GM18520 (cell line): ENCODE results near the gene SPECC1.
"Not testable (repeated sequence)": the region's sequence is repeated elsewhere in the genome, so short reads cannot be mapped to it uniquely, and the experiment has no call there.

Experiments
- ATAC-seq: cut with Tn5 transposase; IDR thresholded peaks from one replicate; pipeline ENCODE4 v1.9.1; 2021; ENCODE audit not compliant: unreplicated experiment

The SPECC1 gene

DNA sequence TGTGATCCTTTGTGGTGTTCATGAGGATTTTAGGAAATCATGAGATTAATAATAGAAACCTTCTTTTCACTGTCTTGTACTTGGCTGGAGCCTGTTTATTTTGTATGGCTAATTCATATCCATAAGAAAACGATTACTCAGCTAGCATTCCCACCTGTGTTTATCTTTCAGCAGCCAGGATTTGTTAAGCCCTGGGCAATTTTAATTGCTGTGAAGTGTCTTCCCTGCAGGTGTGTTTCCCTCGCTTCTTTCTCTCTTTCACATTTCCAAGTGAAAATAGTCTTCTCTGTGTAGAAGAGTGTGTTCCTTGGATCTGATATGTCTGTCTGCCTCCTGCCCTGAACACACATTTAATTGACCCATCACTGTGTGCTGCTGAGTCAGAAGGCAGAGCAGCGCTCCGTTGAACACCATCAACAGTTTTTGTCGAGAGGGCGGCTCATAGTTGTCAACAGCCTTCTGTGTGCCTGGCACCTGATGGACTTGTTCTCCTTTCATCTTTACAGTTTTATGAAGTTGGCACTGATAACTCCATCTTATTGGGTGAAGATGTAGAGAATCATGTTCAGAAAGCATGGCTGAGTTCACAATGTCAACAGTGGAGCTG lies 83.2 kb downstream of the SPECC1 start:
- no peak for ATAC-seq

DNA sequence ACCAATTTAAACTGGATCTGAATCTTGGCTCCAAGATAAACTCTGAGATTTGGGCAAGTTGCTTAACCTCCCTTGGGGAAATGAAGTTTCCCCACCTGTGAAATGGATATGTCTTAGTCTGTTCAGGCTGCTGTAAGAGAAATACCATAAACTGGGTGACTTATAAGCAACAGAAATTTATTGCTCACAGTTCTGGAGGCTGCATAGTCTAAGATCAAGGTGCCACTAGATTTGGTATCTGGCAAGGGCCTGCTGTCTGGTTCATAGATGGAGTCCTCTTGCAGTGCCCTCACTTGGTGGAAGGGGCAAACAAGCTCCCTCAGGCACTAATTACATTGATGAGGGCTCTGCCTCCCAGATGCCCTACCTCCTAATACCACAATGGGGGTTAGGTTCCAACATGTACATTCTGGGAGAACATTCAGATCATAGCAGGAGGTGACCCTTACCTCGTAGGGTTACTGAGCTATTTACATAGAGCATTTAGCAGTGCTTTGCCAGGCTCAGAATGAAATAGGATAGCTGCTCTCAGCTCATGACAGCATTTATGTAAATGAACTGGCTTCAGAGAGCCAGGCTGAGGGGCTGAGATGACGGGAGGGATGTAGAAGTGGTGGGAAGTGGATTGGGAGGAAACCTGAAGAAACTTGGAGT lies 83.9 kb downstream of the SPECC1 start:
- ATAC-seq, result no peak

DNA sequence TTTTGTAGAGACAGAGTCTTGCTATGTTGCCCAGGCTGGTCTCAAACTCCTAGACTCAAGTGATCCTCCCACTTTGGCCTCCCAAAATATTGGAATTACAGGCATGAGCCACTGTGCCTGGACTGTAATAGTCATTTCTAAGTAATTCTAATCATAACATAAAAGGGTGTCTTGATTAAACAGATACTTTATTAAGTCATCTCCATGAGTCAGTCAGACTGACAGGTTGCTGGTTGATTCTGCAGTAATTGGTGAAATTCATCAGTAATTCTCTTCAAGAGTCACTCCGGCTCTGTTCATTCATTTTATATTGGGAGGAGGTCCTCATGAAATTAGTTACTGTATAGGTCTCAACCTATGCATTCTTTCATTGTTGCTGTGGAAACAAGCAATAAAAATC lies 85.6 kb downstream of the SPECC1 start:
- ATAC-seq, result no peak

DNA sequence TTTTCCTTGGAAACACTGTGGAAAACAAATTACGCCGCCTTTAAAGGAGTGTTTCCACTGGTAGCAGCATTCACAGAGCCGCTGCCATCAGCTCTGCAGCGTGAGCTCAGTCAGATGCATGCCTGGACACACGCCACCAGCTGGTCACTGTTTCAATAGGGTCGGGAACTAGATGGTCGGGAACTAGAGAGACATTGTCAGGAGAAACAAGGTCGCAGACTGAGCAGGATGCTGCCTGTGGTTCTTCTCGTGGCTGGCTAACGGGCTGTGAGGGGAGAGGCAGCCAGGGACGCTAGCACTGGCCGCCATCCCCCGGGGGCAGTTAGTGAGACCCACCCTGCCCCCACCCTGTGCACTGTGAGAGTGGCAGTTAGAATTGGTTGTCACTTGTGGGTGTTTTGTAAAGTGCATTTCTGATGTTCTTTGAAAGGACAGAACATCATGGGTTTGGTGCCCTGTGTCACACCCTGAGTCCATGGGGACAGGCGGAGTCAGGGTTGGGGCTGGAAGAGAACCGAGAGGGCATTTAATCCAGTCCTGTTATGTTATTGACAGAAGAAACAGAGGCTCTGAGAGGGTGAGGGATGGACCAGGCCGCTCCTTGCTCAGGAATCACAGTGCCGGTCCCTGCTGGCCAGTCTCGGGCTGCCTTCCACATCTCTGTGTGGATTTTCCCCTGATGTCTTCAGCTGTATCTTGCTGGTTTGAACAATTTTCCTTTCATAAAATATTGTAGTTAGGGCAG lies 86.3 kb downstream of the SPECC1 start:
- ATAC-seq, result no peak

DNA sequence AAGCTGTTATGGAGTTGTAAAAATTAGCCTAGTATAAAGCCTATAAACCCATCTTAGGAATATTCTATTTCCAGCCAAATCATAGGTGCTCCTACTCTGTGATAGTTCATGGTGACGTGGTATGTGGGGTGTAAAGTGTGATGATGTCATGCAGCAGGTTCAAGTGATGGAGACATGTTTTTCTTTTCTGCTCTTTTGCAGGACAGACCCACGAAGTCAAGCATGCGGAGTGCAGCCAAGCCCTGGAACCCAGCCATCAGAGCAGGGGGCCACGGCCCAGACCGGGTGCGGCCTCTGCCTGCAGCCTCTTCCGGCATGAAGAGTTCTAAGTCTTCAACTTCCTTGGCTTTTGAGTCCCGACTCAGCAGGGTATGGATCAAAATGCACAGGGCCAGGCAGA lies 87.3 kb downstream of the SPECC1 start:
- no peak for ATAC-seq

DNA sequence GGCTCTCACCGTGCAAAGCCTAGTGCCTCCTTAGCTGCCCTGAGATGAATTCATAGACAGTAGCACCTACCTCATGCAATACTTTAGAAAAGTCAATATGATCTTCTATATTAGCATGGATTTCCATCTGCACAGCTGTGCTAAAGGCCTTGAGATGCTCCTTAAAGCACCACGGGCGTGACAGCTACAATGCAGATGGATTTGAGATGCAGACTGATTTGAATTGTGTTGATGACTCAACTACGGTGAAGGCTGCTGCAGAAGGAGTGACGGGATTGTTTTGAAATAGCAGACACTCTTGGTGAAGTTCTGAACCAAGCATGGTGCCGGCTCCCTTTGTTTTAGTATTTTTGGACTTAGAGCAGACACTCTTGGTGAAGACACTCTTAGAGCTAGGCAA lies 88.2 kb downstream of the SPECC1 start:
- no peak for ATAC-seq

DNA sequence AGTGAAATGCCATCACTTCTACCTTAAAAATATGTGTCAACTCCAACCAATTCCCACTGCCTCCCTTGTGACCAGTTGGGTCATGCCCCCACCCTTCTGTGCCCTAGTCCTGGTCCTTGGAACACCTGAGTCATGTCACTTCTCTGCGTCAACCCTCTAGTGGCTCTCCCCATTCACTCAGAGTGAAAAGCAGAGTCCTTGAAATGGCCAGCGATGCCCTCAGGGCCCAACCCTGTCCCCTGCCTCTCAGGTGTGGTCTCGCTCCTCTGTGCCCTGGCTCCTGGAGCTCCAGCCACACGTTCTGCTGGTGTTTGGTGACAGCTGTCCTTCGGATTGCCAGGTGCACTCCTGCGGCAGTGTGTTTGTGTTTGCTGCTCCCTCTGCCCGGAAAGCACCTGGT lies 89.2 kb downstream of the SPECC1 start:
- ATAC-seq, result no peak

DNA sequence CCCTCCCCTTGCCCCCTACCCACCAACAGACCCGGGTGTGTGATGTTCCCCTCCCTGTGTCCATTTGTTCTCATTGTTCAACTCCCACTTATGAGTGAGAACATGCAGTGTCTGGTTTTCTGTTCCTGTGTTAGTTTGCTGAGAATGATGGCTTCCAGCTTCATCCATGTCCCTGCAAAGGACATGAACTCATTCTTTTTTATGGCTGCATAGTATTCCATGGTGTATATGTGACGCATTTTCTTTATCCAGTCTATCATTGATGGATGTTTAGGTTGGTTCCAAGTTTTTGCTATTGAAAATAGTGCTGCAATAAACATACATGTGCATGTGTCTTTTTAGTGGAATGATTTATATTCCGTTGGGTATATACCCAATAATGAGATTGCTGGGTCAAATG lies 91.6 kb downstream of the SPECC1 start:
- not testable (repeated sequence) for ATAC-seq

DNA sequence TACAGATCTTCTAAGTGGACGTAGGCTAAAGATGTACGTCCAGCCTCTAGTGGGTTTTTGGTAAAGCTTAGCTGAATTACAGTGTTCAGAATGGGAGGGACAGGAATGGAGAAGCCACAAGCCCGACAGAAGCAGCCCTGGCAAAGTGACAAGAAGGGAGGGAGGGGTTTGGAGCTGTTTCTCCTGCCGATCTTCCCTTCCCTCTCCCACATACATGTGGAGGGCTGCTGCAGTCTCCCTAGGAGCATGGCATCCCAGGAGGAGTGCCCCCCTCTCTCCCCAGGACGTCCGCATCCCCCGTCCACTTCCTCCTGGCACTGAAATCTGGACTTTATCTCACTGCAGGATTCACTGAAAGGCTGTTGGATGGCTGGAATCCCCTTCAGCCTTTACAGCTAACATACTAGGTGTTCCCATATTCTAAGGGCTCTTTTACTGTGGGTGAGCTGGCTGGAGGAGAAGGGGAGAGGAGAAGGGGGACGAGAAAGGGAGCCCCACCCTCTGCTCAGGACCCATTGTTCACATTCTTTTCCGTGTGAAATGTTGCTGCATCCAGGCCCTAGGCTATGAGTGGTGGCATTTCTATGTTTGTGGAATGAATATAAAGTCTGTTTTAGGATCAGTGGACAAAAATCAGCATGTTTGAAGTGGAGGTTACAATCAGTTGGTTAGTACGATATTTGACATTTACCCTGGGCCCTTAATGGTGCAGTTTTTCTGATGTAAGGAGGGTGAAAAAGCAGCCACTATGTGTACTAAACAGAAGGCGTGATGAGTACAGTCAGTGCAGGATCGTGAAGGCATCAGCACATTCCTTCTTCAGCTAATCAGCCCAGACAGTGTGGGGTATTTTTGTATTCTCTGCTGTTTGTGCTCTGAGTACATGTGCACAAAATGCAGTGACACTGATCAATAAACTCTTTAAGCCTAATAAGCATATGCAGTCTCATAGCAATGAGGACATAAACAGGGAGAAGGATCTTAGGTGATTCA lies 94.6 kb downstream of the SPECC1 start:
- ATAC-seq, result no peak

DNA sequence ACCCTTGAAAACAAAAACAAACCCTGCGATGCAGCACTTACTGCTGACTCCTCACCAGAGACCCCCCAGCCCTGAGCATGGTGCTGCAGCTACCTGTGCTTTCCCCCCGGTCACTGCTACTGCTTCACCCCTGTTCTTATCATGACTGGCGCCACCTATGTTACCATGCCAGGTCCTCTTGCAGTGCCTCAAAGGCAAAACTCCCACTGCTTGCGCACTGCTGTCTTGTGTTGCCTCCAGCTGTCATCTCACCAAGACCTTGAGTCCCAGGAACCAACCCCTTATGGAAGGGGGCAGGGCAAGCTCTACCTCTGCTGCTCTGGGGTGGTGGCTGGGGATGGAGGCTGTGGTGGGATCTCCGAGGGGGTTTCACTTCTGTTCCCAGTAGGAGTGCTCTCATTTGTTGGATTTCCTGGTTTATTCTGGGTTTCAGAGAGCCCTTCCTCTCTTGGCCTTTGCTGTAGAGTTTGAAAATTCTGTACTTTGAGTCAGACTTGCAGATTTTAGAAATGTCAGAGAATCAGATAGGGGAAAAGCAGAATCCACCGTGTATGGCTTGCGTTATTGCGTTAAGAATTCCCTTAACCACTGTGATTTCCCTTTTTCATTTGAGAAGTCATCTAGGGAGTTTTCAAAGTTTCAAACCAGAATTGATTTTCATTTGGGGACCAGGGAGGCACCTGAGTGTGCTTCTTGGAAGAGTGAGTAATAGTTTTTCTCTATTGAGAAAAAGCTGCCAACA lies 96.6 kb downstream of the SPECC1 start:
- ATAC-seq, result no peak

DNA sequence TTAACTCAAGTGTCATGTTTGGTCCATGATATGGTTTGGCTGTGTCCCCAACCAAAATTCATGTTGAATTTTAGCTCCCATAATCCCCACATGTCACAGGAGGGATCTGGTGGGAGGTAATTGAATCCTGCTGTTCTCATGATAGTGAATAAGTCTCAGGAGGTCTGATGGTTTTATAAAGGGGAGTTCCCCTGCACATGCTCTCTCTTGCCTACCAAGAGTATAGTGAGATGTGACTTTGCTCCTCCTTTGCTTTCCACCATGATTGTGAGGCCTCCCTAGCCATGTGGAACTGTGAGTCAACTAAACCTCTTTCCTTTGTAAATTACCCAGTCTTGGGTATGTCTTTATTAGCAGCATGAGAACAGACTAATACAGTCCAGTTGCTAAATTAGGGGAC lies 97.3 kb downstream of the SPECC1 start:
- not testable (repeated sequence) for ATAC-seq

DNA sequence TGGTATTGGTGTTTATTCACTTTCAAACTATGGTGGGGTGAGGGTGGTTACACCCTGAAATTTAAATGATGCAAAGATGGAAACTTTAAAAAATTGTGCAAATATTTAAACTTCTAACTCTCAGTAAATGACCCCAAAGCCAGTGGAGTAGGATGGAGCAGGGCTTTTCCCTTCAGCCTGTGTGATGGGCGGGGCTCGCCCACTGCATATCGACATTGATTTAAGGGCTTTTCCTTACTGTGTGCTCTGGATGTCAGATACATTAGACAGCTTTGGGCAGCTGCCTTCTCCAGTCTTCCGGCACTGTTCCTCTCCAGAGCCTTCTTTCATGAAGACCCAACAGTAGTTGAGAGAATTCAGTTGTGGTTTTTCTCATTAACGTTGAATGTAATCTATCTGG lies 99.9 kb downstream of the SPECC1 start:
- ATAC-seq, result no peak

DNA sequence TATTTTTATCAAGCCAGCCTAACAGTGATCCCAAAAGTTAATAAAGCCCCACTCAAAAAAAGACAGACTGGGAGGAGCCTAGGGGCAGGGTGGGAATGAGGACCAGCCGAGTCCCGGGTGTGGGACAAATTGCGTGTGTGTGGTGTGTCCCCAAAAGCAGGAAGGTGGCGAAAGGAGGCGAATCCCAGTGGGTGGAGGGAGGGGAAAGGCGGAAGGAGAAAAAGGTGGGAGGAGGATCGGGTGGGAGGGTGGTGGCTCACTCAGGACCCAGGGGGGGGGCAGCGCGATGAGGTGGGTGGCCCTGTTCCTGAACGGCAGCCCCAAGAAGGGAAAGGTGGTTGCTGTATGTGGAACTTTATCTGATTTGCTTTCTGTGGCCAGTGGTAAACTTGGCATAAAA lies 102.4 kb downstream of the SPECC1 start:
- ATAC-seq, result no peak

DNA sequence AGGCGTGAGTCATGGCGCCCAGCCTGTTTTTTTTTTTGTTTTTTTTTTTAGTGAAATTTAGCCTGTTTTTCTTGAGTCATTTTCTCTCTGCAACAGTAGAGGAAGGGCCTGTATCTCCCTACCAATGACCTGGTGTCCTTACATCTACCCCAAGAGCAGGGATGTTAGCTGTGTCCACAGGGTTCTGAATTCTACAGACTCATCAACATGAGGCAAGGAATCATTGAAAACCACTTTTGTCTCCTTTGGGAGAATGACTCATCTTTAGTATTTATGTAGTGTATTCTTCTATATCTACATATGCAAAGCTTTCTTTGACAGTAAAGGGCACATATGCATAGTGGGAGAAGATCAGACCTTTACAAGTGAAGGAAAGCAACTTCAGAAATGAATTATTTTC lies 105.3 kb downstream of the SPECC1 start:
- ATAC-seq, result no peak

DNA sequence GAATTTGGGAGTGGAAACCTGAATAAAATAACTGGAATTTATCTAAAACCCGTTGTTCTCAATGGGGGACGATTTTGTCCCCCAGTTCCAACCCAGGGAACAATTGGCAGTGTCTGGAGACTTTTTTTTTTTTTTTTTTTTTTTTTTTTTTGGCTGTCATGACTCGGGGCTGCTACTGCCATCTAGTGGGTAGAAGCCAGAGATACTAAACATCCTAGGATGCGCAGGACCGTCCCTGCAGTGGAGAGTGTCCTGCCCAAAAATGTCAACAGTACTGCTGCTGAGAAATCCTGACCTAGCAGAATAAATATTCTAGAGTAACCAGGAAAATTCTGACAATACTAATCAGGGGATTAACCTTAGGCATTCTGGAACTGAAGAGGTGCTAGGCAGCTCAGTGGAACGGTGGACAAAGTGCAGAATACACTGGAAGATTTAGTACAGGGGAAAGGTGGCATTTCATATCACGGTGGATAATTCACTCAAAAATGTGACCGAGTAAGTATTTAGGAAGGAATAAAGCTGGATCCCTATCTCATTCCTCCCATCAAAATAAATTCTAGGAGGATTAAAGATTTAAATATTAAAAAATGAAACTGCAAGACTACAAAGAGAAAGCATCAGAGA lies 107.6 kb downstream of the SPECC1 start:
- no peak for ATAC-seq

DNA sequence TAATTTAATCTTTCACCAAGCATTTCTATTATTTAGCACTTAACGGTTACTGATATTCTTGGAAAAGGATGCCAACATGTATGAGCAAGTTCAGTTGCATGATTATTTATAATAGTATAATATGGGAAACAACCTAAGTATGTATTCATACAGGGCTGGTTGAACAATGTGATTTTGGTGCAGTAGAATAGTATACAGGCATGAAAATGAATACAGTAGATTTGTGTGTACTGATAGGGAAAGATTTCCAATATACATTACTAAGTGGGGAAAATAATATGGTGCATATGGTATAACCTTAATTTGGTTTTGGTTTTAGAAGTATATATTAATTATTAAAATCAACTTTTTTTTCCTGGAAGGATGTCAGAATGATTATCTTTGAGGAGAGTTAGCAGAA lies 109.1 kb downstream of the SPECC1 start:
- no peak for ATAC-seq

DNA sequence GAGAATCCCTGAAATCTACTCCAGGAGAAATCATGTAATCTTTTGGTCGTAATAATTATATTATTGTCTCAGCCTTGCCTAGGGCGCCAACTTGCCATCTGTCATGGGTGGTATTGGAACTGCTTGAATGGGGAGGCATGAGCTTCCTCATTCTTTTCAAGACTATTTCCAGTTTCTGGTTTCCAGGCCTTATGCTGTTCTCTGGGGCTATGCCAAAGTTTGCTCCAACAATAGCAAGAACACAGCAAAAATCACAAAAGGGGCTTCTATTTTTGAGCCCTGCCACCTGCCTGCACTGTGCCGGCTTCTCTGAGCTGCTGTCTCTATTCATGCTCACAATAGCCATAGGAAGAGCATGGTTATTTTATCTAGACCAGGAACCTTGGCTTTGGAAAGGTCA lies 111.7 kb downstream of the SPECC1 start:
- no peak for ATAC-seq

DNA sequence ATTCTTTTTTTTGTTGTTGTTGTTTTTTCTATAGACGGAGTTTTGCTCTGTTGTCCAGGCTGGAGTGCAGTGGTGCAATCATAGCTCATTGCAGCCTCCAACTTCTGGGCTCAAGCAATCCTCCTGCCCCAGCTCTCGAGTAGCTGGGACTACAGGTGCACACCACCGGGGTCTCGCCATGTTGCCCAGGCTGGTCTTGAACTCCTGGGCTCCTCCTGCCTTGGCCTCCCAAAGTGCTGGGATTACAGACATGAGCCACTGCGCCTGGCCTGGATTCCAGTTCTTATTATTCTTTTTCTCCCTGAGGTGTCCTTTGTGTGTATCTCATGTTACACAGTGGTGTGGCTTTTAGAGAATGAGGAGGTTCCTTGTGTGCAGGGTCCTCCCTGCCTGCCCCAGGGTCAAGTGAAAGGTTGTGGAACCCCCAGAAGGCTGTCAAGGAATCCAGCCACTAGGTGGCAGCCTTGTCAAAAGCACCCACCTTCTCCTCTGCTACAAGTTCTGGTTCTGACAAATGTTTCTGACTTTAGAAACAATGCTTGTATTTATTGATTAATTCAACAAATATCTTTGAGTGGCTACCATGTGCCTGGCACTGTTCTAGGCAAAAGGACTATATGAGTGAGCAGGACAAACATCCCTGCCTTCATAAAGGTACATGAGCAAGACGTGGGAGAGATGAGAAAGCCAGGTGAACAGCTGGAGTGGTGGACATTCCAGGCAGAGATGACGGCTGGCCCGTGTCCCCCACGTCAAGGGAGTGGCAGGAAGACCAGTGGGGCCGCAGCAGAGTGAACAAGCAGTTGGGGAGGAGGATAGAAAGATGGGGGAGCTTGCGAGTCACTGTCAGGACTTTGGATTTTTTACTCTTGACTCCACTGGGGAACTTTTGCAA lies 112.4 kb downstream of the SPECC1 start:
- ATAC-seq, result no peak

DNA sequence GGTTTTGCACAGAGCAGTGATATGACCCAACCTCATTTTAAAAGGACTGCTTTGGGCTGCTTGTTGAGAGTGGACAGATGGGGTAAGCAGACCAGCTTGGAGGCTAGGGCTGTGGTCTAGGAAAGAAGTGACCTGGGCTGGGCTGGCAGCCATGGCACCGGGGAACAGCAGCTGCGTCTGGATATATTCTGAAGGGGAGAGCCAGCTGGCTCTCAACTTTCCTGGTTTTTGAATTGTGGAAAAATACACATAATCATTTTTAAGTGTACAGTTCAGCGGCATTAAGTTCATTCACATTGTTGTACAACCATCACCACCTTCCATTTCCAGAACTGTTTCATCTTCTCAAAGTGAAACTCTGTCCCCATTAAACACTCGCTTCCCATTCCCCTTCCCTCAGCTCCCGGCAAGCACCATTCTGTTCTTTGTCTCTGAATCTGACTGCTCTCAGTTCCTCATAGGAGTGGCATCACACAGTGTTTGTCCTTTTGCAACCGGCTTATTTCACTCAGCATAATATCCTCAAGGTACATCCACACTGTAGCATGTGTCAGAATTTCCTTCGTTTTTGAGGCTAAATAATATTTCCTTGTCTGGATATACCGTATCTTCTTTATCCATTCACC lies 113.2 kb downstream of the SPECC1 start:
- ATAC-seq, result no peak
